ENCODE results near the gene CRIP1.

CRIP1 gene

GRCh38 chr14:105500036-105500725, 13.5 kb downstream of the CRIP1 start:
- H3K27me3 ChIP-seq (ENCODE audit: insufficient read depth, low read length) = 0 out of 2 replicates have a peak, but pooled peaks cover 5% of the 10 kb centered on the region
- no peak overlapping the region for H3K27ac ChIP-seq (ENCODE audit: low read depth, low read length, poor library complexity, severe bottlenecking)
- H3K4me1 ChIP-seq (ENCODE audit: insufficient read depth, low read length, severe bottlenecking) = no peaks in the 10 kb centered on the region
- TF ChIP-seq EZH2 (IDR thresholded peaks at IDR 0.05; ENCODE audit: borderline replicate concordance, low read length) = no peak
- no peak for TF ChIP-seq CTCF (IDR thresholded peaks at IDR 0.05; ENCODE audit: low read length)
- no peak overlapping the region for H3K4me2 ChIP-seq (ENCODE audit: low read length)
- H3K79me2 ChIP-seq (ENCODE audit: insufficient read depth, low read length) = no peaks in the 10 kb centered on the region
- H2AFZ ChIP-seq (ENCODE audit: low read length) = no peak overlapping the region
- no peaks in the 10 kb centered on the region for H3K9me3 ChIP-seq (ENCODE audit: low read length)
- H4K20me1 ChIP-seq (ENCODE audit: insufficient read depth, low read length) = no peaks in the 10 kb centered on the region
- H3K9me2 ChIP-seq (ENCODE audit: low read depth, low read length) = no peaks in the 10 kb centered on the region
- no peak overlapping the region for H3K9ac ChIP-seq (ENCODE audit: low read length)
- H3K4me3 ChIP-seq (ENCODE audit: low read depth, low read length, poor library complexity, severe bottlenecking) = no peak overlapping the region
- H3K36me3 ChIP-seq (ENCODE audit: insufficient read depth, low read length) = peaks cover 10% of the 10 kb centered on the region
- H3F3A ChIP-seq (ENCODE audit: insufficient read depth, low read length) = no peaks in the 10 kb centered on the region

- Histone ChIP-seq H4K20me1 (ENCODE audit: insufficient read depth, low read length) (no peaks in the 10 kb centered on the region), H3F3A (ENCODE audit: insufficient read depth, low read length) (no peaks in the 10 kb centered on the region), H3K9me3 (ENCODE audit: low read length) (no peaks in the 10 kb centered on the region), H3K4me2 (ENCODE audit: low read length) (no peak overlapping the region), H3K4me3 (ENCODE audit: low read depth, low read length, poor library complexity, severe bottlenecking) (no peak overlapping the region), H3K9ac (ENCODE audit: low read length) (no peak overlapping the region), H3K27me3 (ENCODE audit: insufficient read depth, low read length) (0 out of 2 replicates have a peak, but pooled peaks cover 5% of the 10 kb centered on the region), H3K27ac (ENCODE audit: low read depth, low read length, poor library complexity, severe bottlenecking) (no peak overlapping the region), H3K79me2 (ENCODE audit: insufficient read depth, low read length) (no peaks in the 10 kb centered on the region), H3K4me1 (ENCODE audit: insufficient read depth, low read length, severe bottlenecking) (no peaks in the 10 kb centered on the region), H2AFZ (ENCODE audit: low read length) (no peak overlapping the region), H3K36me3 (ENCODE audit: insufficient read depth, low read length) (peaks cover 10% of the 10 kb centered on the region), H3K9me2 (ENCODE audit: low read depth, low read length) (no peaks in the 10 kb centered on the region)
- TF ChIP-seq CTCF (IDR thresholded peaks at IDR 0.05; ENCODE audit: low read length) = no peak
- no peak for TF ChIP-seq EZH2 (IDR thresholded peaks at IDR 0.05; ENCODE audit: borderline replicate concordance, low read length)
Measured at GRCh38 chr14:105500726-105501101, 14.0 kb downstream of the CRIP1 start.

- Histone ChIP-seq H3K36me3 (ENCODE audit: insufficient read depth, low read length) (peaks cover 10% of the 10 kb centered on the region), H3K4me3 (ENCODE audit: low read depth, low read length, poor library complexity, severe bottlenecking) (no peak overlapping the region), H2AFZ (ENCODE audit: low read length) (no peak overlapping the region), H3K79me2 (ENCODE audit: insufficient read depth, low read length) (no peaks in the 10 kb centered on the region), H3K9ac (ENCODE audit: low read length) (no peak overlapping the region), H3K27me3 (ENCODE audit: insufficient read depth, low read length) (0 out of 2 replicates have a peak, but pooled peaks cover 5% of the 10 kb centered on the region), H3F3A (ENCODE audit: insufficient read depth, low read length) (no peaks in the 10 kb centered on the region), H3K9me3 (ENCODE audit: low read length) (no peaks in the 10 kb centered on the region), H4K20me1 (ENCODE audit: insufficient read depth, low read length) (no peaks in the 10 kb centered on the region), H3K27ac (ENCODE audit: low read depth, low read length, poor library complexity, severe bottlenecking) (no peak overlapping the region), H3K4me2 (ENCODE audit: low read length) (no peak overlapping the region), H3K4me1 (ENCODE audit: insufficient read depth, low read length, severe bottlenecking) (no peaks in the 10 kb centered on the region), H3K9me2 (ENCODE audit: low read depth, low read length) (no peaks in the 10 kb centered on the region)
- TF ChIP-seq EZH2 (IDR thresholded peaks at IDR 0.05; ENCODE audit: borderline replicate concordance, low read length) (no peak), CTCF (IDR thresholded peaks at IDR 0.05; ENCODE audit: low read length) (no peak)
Measured at GRCh38 chr14:105501504-105502291, 15.0 kb downstream of the CRIP1 start.
